ENCODE data around the gene ANAPC4.

- TF ChIP-seq GATA2 (IDR thresholded peaks at IDR 0.05; ENCODE audit: insufficient read depth, insufficient read length, low read depth, low read length) (no peak), EZH2 (IDR thresholded peaks at IDR 0.05; ENCODE audit: borderline replicate concordance, low read depth, low read length, severe bottlenecking) (no peak), CTCF (IDR thresholded peaks at IDR 0.05; ENCODE audit: extremely low read depth in 1 of 2, insufficient read depth in 1 of 2, low read depth in 1 of 2, low read length in 2 of 2) (no peak), POLR2AphosphoS5 (IDR thresholded peaks at IDR 0.05; ENCODE audit: insufficient read depth, low read depth, low read length) (no peak), POLR2A (IDR thresholded peaks at IDR 0.05; ENCODE audit: low read depth, low read length) (no peak), MAX (IDR thresholded peaks at IDR 0.05; ENCODE audit: insufficient read depth, insufficient read length) (no peak), JUN (IDR thresholded peaks at IDR 0.05; ENCODE audit: borderline replicate concordance, insufficient read depth, insufficient read length, low read depth) (no peak)
These were observed 741 bp downstream of the ANAPC4 start for GRCh38 chr4:25377572-25378436.

Data from endothelial cell of umbilical vein (primary cell).